Left ventricle myocardium superior (tissue), 1 donor: Measurements from ENCODE around the gene ESRRG. TPM values are rescaled to one million over a fixed set of nuclear protein-coding genes. Genes with fewer than 3 reads are reported as not detected.

Experiments
- ATAC-seq: fragments of 200-7000 bp; cut with Tn5 transposase; one replicate; pipeline ENCODE4 v1.9.1; 2020; ENCODE audit warnings: mild to moderate bottlenecking, moderate library complexity
- DNase-seq: peaks from one replicate; pipeline ENCODE4 v3.0.0-alpha.2; 2020
- intact Hi-C: fragments of 100-400 bp; cut with micrococcal nuclease; formaldehyde crosslinking; loops from one replicate; pipeline ENCODE4 v1.11.0; 2022
- total RNA-seq: library from RNA; stranded (reverse); fragmentation: NEBNext Ultra II Directional; extraction: Animal tissue kit (Norgen Biotek cat#: 25700); gene quantifications from one replicate; pipeline ENCODE4 v1.2.1, GENCODE V29; 2021
- donor health status: DM: no; HTN: yes; CAD: no; lungs with severe emphysema.

Gene ESRRG
- total RNA-seq, 1 donor from 2014 or later = 51.5 TPM

GRCh38 chr1:216651826-216652418, 71.3 kb downstream of the ESRRG start:
- DNase-seq (no peak), ATAC-seq (no peak)
- intact Hi-C loops = no loop called here

- ATAC-seq (no peak), DNase-seq (no peak)
- intact Hi-C loops = no loop called here
Measured at GRCh38 chr1:216643176-216643575, 80.1 kb downstream of the ESRRG start.

GRCh38 chr1:216641669-216642460, 81.4 kb downstream of the ESRRG start:
- ATAC-seq = peak; percentile 50
- no peak for DNase-seq
- intact Hi-C loops = no loop called here

GRCh38 chr1:216640100-216640499, 83.1 kb downstream of the ESRRG start:
- ATAC-seq (peak; percentile 69), DNase-seq (peak; percentile 30)
- intact Hi-C loops = no loop called here

GRCh38 chr1:216632980-216633379, 90.2 kb downstream of the ESRRG start:
- ATAC-seq (no peak), DNase-seq (no peak)
- intact Hi-C loops = no loop called here

GRCh38 chr1:216630532-216630931, 92.7 kb downstream of the ESRRG start:
- ATAC-seq = no peak
- no peak for DNase-seq
- intact Hi-C loops = no loop called here

- DNase-seq = no peak
- ATAC-seq = peak; percentile 76
- intact Hi-C loops = no loop called here
Measured at GRCh38 chr1:216627252-216627651, 96.0 kb downstream of the ESRRG start.

GRCh38 chr1:216626394-216627067, 96.7 kb downstream of the ESRRG start:
- intact Hi-C loops = no loop called here
- no peak for DNase-seq
- peak; percentile 82 for ATAC-seq

- no peak for DNase-seq
- intact Hi-C loops = no loop called here
- no peak for ATAC-seq
Measured at GRCh38 chr1:216621536-216621935, 101.7 kb downstream of the ESRRG start.

GRCh38 chr1:216617081-216617875, 106.0 kb downstream of the ESRRG start:
- no peak for DNase-seq
- intact Hi-C loops = no loop called here
- ATAC-seq = peak; percentile 78

GRCh38 chr1:216616425-216616824, 106.8 kb downstream of the ESRRG start:
- peak; percentile 71 for ATAC-seq
- no peak for DNase-seq
- intact Hi-C loops = no loop called here

- DNase-seq = no peak
- ATAC-seq = no peak
- intact Hi-C loops = no loop called here
Measured at GRCh38 chr1:216614011-216614934, 109.0 kb downstream of the ESRRG start.

- ATAC-seq (no peak), DNase-seq (no peak)
- intact Hi-C loops = no loop called here
Measured at GRCh38 chr1:216612291-216612690, 110.9 kb downstream of the ESRRG start.

GRCh38 chr1:216607067-216607697, 116.0 kb downstream of the ESRRG start:
- DNase-seq (no peak), ATAC-seq (no peak)
- intact Hi-C loops = no loop called here

GRCh38 chr1:216606047-216606637, 117.1 kb downstream of the ESRRG start:
- DNase-seq (no peak), ATAC-seq (no peak)
- intact Hi-C loops = no loop called here

GRCh38 chr1:216604771-216605170, 118.5 kb downstream of the ESRRG start:
- DNase-seq (no peak), ATAC-seq (no peak)
- intact Hi-C loops = no loop called here

- ATAC-seq = peak; percentile 97
- peak; percentile 87 for DNase-seq
- intact Hi-C loops = no loop called here
Measured at GRCh38 chr1:216600730-216601609, 122.3 kb downstream of the ESRRG start.
